ENCODE data around the gene SIRT5.

GRCh38 chr6:13581700-13582229 lies 7.4 kb downstream of the SIRT5 start:
- no peak for TF ChIP-seq GATA2 (IDR thresholded peaks at IDR 0.05; ENCODE audit: low read depth, low read length)
- no peak for TF ChIP-seq GATA3 (IDR thresholded peaks at IDR 0.05; ENCODE audit: low read depth, low read length)

Measured in SH-SY5Y (cell line).